ENCODE data around the gene CHRNA10. TPM values are rescaled to one million over a fixed set of nuclear protein-coding genes. Genes with fewer than 3 reads are reported as not detected.

Gene CHRNA10
- total RNA-seq, 1 donor from 2014 or later: 1.0 TPM

- no peak for DNase-seq
- intact Hi-C loops (cut with micrococcal nuclease): no loop called here
Observed at GRCh38 chr11:3637201-3637600, 34.0 kb downstream of the CHRNA10 start.

GRCh38 chr11:3635641-3636375 is 35.4 kb downstream of the CHRNA10 start:
- no peak overlapping the region for H3K27ac ChIP-seq (replicated peaks)
- no peak overlapping the region for H3K4me3 ChIP-seq
- DNase-seq: no peak
- no peak for TF ChIP-seq CTCF (IDR thresholded peaks at IDR 0.05; ENCODE audit: borderline replicate concordance)
- H3K27me3 ChIP-seq (ENCODE audit: low read depth): no peaks in the 10 kb centered on the region
- H3K36me3 ChIP-seq: no peaks in the 10 kb centered on the region
- no peaks in the 10 kb centered on the region for H3K9me3 ChIP-seq (replicated peaks)
- H3K4me1 ChIP-seq: peaks cover 5% of the 10 kb centered on the region
- intact Hi-C loops (cut with micrococcal nuclease): no loop called here

More at GRCh38 chr11:3637201-3637600, 34.0 kb downstream of the CHRNA10 start:
- TF ChIP-seq CTCF (IDR thresholded peaks at IDR 0.05; ENCODE audit: borderline replicate concordance): no peak
- Histone ChIP-seq H3K4me1 (peaks cover 3% of the 10 kb centered on the region), H3K4me3 (no peak overlapping the region), H3K36me3 (no peaks in the 10 kb centered on the region), H3K27ac (replicated peaks) (no peak overlapping the region), H3K9me3 (replicated peaks) (no peaks in the 10 kb centered on the region), H3K27me3 (ENCODE audit: low read depth) (no peaks in the 10 kb centered on the region)

GRCh38 chr11:3632070-3632660 is 39.0 kb downstream of the CHRNA10 start:
- Histone ChIP-seq H3K9me3 (replicated peaks) (no peaks in the 10 kb centered on the region), H3K27ac (replicated peaks) (no peak overlapping the region), H3K27me3 (ENCODE audit: low read depth) (no peaks in the 10 kb centered on the region), H3K4me3 (no peak overlapping the region), H3K36me3 (no peaks in the 10 kb centered on the region), H3K4me1 (peaks cover 5% of the 10 kb centered on the region)
- no peak for TF ChIP-seq CTCF (IDR thresholded peaks at IDR 0.05; ENCODE audit: borderline replicate concordance)
- DNase-seq: no peak
- intact Hi-C loops (cut with micrococcal nuclease): no loop called here

- no peak for DNase-seq
Observed at GRCh38 chr11:3631331-3631730, 39.9 kb downstream of the CHRNA10 start.

GRCh38 chr11:3627291-3627690 is 43.9 kb downstream of the CHRNA10 start:
- no peaks in the 10 kb centered on the region for H3K9me3 ChIP-seq (replicated peaks)
- no peaks in the 10 kb centered on the region for H3K36me3 ChIP-seq
- intact Hi-C loops (cut with micrococcal nuclease): no loop called here
- peaks cover 5% of the 10 kb centered on the region for H3K4me1 ChIP-seq
- H3K27ac ChIP-seq (replicated peaks): no peak overlapping the region
- H3K27me3 ChIP-seq (ENCODE audit: low read depth): no peaks in the 10 kb centered on the region
- no peak for TF ChIP-seq CTCF (IDR thresholded peaks at IDR 0.05; ENCODE audit: borderline replicate concordance)
- no peak overlapping the region for H3K4me3 ChIP-seq
- no peak for DNase-seq

More at GRCh38 chr11:3631331-3631730, 39.9 kb downstream of the CHRNA10 start:
- Histone ChIP-seq H3K27ac (replicated peaks) (no peak overlapping the region), H3K9me3 (replicated peaks) (no peaks in the 10 kb centered on the region), H3K4me3 (no peak overlapping the region), H3K4me1 (peaks cover 5% of the 10 kb centered on the region), H3K27me3 (ENCODE audit: low read depth) (no peaks in the 10 kb centered on the region), H3K36me3 (no peaks in the 10 kb centered on the region)
- intact Hi-C loops (cut with micrococcal nuclease): no loop called here
- no peak for TF ChIP-seq CTCF (IDR thresholded peaks at IDR 0.05; ENCODE audit: borderline replicate concordance)
